Lower leg skin (tissue), 3 donors: ENCODE data around the gene LILRB5.

ENCODE experiments used
- CTCF ChIP-seq, 3 donors: fragments of 450-650 bp; IDR thresholded peaks; one replicate each; pipeline ENCODE4 v1.5.1; 2016; ENCODE audit warnings: antibody characterized with exemption in 3 of 3, mild to moderate bottlenecking in 3 of 3, moderate library complexity in 2 of 3
- POLR2A ChIP-seq, 2 donors: fragments of 450-650 bp; IDR thresholded peaks; one replicate each; pipeline ENCODE4 v1.6.1; 2016 to 2017; ENCODE audit warnings: antibody characterized with exemption in 2 of 2, mild to moderate bottlenecking in 1 of 2, moderate library complexity in 1 of 2

- TF ChIP-seq POLR2A (IDR thresholded peaks at IDR 0.05) (no peak), CTCF (IDR thresholded peaks at IDR 0.05) (no peak)
Observed at GRCh38 chr19:54218259-54218658, 38.8 kb downstream of the LILRB5 start.
